G401.6 (cell line): ENCODE measurements around the gene BCAT1.
"Not testable (repeated sequence)": the region's sequence is repeated elsewhere in the genome, so short reads cannot be mapped to it uniquely, and the experiment has no call there.

Experiments
- FAIRE-seq: peaks from 2 replicates; lab custom pipeline; 2012; peaks lifted over from hg19 to GRCh38; lab: Jason Lieb, UNC

Gene BCAT1

GRCh38 chr12:24926080-24926479 lies 22.8 kb downstream of the BCAT1 start:
- not testable (repeated sequence) for FAIRE-seq

GRCh38 chr12:24922090-24922489 lies 26.8 kb downstream of the BCAT1 start:
- FAIRE-seq, result no peak

DNA sequence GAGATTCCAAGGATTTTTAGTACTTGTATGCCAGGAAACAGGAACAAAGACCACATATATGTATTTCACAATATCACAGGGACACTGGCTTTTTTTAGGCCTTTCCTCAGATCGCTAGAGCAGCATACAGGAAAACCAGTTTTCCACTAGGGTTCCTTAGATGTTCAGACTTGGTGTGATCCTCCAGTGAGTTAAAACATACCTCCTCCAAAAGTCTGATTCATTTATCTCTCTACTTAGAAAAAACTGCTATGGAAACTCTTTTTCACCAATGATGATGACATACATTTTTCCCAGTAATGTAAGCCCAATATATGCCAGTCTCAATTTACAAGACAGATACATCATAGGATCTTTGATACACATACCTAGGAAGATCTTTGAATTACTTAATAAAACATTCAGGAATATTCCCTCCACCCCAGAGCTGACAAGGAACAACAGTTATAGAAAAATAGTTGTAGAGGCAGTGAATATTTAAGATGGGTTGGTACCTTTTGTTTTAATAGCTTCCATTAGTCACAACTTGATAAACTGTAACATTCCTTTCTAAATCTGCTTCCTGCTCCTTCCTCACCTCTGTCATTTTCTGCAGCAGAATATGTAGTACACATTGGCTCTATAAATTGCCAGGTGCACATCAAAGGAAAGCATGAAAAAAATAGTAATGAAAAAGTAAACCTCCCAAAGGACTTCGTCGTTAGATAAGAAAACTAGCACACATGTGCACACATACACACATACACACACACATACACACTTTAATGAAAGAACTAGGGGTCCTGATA lies 27.5 kb downstream of the BCAT1 start:
- FAIRE-seq, result no peak

GRCh38 chr12:24920141-24920540 lies 28.8 kb downstream of the BCAT1 start:
- FAIRE-seq, result no peak

GRCh38 chr12:24919346-24920001 lies 29.4 kb downstream of the BCAT1 start:
- FAIRE-seq, result no peak

- FAIRE-seq, result no peak
Observed at GRCh38 chr12:24918596-24918995, 30.3 kb downstream of the BCAT1 start.

DNA sequence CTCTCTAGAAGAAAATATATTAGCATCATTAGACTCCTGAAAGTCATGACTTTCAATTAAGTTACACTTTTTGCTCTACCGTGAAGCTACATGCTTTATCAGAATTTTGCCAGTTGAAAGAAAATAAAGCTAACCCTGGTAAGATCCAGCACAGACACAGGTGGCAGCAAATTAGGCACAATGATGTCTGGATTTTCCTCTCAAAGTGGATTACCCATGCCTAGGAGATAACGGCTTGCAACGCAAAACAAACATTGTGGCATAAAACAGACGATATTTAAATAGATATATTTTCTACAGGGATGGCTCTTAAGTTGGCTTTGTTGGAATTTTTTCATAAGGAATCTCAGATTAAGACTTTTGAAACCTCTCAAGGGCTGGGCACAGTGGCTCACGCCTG lies 33.4 kb downstream of the BCAT1 start:
- no peak for FAIRE-seq

GRCh38 chr12:24913953-24914352 lies 34.9 kb downstream of the BCAT1 start:
- FAIRE-seq, result no peak

DNA sequence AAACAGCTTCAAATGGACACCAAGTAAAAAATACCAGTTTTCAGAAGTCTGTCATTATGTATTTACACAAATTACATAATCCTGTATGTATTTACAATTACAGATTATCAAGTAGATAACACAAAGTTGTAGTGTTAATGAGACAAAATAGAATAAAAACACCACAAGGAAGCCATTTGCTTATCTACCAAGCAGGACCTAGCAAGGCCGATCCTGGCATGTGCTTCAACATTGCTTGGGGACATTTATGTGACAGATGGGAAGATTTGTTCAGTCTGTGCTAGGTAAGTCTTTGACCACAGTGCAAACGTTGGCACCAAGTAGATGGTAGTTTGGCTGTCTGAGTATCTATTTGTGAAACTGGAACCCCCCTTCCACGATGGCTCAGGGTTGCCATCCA lies 35.8 kb downstream of the BCAT1 start:
- FAIRE-seq, result no peak

- FAIRE-seq, result no peak
Observed at GRCh38 chr12:24911271-24911791, 37.6 kb downstream of the BCAT1 start.

- not testable (repeated sequence) for FAIRE-seq
Observed at GRCh38 chr12:24910192-24910591, 38.7 kb downstream of the BCAT1 start.

GRCh38 chr12:24909667-24910066 lies 39.2 kb downstream of the BCAT1 start:
- no peak for FAIRE-seq

GRCh38 chr12:24907464-24907863 lies 41.4 kb downstream of the BCAT1 start:
- FAIRE-seq, result no peak

- FAIRE-seq, result no peak
Observed at GRCh38 chr12:24906141-24906540, 42.8 kb downstream of the BCAT1 start.

DNA sequence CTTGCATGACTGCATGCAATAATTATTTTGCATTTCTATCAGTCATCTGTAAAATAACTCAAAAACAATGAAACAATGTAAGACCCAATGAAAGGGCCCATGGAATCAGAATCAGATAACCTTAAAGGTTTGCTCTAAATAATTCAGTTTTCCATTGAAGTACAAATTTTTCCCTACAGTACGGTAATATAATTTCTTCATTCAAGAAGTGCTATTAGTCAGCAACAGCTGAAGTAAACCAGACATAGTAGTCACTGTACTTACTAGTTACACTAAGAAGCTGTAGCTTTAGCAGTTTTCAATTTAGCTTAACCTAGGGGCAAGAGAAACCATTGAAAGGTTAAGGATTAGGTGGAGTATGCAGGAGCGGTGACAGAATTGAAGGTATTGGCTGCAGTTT lies 43.5 kb downstream of the BCAT1 start:
- no peak for FAIRE-seq

- FAIRE-seq, result no peak
Observed at GRCh38 chr12:24904871-24905270, 44.0 kb downstream of the BCAT1 start.

GRCh38 chr12:24903329-24904088 lies 45.4 kb downstream of the BCAT1 start:
- no peak for FAIRE-seq

DNA sequence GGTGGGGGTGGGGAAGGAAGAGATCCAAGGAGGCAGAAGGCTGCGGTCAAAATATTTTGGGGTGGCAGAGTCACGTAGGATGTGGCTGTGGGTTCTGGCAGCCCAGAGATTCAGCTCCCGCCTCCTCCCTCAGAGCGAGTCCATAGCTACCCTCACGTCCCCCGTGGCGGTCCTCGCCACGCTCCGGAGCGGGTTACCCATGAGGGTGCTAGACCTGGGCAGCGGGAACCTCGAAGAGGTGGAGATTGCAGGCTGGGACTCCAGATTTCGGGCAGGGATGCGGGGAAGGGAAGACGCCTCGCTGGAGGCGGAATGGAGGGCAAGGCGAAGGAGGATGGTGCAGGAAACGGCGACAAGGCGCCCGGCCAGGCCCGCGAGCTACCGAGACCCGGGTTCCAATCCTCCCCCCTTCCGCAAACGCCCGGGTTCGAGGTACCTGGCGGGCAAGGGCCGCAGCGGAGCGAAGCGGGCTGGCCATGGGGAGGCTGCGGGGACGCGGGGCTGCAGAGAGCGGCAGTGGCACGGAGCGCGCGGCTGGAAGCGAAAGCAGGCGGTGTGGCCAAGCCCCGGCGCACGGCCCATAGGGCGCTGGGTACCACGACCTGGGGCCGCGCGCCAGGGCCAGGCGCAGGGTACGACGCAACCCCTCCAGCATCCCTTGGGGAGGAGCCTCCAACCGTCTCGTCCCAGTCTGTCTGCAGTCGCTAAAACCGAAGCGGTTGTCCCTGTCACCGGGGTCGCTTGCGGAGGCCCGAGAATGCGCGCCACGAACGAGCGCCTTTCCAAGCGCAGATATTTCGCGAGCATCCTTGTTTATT lies 46.2 kb downstream of the BCAT1 start:
- FAIRE-seq, result no peak

DNA sequence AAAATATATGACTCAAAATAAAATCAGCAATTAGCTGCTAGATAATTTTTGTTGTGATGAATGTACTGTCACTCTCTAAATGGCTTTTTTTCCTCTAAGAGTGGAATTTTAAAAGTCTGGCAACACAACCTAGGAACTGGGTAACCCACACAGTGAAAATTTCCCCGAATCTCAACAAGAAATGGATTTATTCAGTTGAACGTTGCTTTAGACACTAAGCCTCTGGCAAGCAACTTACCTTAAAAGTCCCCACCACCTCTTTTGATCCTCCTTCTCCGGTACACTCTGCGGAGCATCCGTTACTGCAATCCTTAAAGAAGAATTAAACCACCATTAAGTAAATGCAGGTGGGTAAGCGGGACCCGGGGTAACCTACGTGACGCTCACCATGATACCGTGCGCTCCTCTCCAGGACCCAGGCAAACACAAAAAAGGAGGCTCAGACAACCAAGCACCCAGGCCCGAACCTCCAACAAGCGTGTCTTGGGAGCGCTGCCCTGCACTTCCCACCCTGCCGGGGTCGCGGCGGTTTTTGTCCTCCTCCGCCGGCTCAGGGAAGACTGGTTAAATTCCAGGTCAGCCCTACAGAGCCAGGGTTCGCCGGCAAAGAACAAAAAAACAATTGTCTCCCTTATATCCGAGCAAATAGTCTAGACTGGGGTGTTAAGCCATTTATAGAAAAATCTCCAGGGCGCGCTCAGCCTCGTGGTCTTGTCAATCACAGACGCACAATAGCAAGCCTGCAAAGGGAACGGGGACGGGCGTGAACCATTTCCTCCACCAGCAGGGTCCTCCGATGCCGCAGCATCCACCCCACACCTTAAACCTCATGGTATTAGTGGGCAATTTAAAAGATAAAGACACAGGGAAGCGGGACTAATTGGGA lies 47.1 kb downstream of the BCAT1 start:
- no peak for FAIRE-seq

GRCh38 chr12:24900196-24900595 lies 48.7 kb downstream of the BCAT1 start:
- no peak for FAIRE-seq

DNA sequence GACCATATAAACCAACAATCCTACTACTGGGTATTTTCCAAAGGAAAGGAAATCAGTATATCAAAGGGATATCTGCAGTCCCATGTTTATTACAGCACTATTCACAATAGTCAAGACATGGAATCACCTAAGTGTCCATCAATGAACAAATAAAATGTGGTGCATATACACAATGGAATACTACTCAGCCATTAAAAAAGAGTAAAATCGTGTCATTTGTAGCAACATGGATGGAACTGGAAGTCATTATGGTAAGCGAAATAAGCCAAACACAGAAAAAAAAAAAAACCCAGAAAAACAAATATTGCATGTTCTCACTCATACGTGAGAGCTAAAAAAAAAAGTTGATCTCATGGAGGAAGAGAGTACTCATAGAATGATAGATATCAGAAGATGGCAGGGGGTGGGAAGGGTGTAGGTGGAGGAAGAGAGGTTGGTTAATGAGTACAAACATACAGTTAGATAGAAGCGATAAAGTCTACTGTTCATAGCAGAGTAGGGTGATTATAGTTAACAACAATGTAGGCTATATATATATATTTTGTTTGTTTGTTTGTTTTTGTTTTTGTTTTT lies 49.3 kb downstream of the BCAT1 start:
- FAIRE-seq, result no peak
